ENCODE measurements around the gene SF3A2.
A peak's percentile ranks its signal among the peaks of the same experiment; 100 is the strongest.

SF3A2 gene

DNA sequence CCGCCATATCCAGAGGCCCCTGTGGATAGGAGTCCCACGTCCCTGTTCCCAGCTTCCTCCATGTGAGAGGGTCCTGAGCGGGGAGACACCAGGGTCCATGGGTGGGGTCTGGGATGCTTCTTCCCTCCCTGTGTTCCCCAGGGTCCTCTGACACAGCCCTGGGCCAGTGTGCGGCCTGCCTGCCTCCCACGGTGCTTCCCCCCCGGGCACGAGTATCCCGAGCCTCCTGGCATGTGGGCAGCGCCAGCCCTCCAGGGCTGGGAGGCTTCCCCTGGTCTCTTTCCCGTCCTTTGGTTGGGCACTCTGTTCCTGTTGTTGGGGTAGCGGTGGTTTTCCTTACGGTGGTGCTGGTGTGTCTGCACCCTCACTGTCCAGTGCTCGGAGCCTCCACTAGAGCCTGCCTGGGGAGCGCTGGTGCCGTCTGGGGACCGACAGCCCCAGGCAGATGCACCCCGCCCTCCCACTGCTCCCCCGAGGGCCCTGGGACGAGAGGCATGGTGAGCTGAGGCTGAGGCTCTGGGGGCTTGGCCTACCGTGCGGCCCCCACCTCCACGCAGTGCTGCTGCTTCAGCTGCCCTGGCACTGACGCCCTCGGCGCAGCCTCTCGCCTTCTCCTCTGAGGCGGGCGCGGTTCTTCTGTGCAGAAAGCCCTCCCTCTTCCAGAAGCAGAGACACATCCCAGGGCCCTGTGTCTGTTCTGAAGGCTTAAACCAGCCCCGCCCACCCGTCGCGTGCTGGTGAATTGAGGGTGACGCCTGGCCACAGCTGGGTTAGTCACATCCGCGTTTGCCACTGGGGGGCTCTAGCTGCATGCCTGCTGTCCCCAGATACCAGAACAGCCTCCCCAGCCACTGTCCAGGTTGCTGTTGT is 28.4 kb upstream of the SF3A2 start:
- DNase-seq = peak; percentile 94

DNA sequence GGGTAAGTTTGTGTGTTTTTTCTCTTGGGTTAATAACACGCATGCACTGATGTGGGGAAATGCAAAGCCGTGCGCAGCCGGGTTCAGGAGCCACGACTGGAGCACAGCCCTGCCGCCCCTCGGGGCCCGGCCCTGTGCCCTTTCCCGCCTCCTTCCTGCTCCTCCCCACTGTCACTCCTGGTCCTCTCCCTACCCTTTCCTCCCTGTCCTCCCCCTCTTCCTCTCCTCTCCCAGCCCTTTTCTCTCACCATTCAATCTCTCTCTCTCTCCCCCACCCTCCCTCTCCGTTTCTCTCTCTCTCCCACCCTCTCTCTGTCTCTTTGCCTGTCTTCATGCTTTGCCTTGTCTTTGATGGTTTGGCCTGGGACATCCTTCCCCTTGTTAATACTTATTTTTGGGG is 27.6 kb upstream of the SF3A2 start:
- DNase-seq = no peak

DNA sequence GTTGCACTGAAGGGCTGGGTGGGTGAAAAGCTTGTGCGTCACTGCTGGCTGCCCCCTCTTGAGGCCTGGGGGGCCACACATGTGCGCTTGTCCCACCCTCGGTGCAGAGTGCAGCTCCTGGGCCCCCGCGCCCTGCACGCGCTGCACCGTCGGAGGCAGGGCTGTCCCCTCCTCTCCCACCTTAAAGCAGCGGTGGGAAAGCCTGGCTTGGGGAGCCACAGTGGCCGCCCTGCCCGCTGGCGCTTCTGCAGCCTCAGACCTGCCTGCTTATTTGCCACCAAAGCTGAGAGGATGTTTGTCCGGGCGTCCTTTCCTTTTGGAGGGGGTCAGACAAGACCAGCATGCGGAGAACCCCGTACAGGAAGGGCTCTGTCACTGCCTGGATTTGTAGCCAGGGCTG is 27.2 kb upstream of the SF3A2 start:
- no peak for DNase-seq

DNA sequence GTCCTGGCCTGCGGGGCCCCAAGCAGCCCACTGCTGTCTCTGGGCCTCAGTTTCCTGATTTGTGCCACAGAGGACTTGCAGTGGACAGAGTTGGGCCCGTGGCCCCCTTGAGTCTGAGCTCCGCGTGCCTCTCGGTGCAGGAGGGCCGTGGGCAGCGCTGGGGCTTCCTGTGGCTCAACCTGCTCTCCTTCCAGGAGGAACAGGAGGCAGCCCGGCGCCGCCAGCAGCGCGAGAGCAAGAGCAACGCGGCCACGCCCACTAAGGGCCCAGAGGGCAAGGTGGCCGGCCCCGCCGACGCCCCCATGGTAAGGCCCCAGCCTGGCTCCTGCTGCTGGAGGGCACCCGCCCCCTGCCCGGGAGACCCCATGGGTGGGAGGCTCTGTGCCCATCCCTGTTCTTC is 26.4 kb upstream of the SF3A2 start:
- no peak for DNase-seq

DNA sequence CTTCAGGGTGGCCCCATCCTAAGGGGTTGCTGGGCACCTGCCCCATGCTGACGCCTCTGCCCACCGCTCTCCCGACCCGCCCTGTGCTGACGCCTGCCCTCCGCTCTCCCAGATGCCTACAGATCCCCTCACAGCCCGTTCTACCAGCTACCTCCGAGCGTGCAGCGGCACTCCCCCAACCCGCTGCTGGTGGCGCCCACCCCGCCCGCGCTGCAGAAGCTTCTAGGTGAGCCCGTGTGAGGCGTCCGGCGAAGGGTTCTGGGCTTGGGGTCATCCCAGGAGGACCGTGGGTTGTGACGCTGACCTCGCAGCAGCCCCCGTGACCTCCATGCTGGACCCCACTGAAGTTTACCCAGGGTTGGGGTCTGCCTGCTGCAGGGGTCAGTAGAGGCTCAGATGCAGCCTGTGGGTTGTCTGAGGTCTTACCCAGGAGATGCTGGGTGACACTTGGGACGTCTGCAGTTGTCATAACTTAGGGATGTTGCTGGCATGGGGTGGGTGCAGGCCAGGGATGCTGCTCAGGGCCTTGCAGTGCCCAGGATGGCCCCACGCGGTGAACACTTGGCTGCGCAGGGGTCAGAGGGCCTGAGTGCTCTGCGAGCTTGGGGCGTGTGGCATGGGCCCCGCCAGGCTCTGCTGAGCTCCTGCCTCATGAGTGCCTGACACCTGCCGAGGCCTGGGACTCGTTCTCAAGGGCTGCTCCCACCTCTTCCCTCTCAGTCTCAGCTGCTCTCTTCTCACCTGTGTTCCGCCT is 25.5 kb upstream of the SF3A2 start:
- no peak for DNase-seq

DNA sequence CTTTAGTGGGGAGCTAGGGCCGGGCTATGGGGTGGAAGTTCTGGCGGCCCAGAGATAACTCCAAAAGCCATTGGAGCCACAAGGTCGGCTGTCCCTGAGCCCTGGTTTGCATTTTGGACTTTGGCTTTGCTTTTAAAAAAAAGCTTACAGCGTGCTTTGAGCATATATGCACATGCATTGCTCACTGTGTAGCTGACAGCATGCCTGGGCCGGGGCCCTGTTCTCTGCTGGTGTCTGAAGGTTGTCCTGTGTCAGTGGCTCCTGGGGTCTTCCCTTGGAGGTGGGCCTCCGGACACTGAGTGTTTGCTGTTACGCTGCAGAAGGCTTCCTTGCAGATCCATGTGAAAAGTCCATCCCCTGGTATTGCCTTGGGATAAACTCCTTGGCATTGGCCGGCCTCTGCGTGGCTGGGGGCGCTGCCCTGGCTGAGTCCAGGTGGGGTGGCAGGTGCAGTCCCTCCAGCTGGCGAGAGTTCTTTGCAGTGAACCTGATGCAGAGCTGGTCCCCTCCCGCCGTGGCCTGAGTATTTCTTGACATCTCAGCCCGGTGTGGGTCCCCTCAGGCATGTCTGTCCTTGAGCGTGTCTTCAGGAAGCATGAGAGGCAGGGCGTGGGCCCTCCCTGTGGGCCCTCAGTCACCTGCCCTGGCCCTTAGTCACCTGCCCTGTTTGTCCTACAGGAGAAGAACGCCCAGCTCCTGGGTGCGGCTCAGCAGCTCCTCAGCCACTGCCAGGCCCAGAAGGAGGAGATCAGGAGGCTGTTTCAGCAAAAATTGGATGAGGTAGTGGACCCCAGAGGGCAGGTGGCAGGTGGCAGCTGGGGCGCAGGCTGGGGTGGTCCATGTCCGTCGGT is 23.5 kb upstream of the SF3A2 start:
- DNase-seq = no peak

DNA sequence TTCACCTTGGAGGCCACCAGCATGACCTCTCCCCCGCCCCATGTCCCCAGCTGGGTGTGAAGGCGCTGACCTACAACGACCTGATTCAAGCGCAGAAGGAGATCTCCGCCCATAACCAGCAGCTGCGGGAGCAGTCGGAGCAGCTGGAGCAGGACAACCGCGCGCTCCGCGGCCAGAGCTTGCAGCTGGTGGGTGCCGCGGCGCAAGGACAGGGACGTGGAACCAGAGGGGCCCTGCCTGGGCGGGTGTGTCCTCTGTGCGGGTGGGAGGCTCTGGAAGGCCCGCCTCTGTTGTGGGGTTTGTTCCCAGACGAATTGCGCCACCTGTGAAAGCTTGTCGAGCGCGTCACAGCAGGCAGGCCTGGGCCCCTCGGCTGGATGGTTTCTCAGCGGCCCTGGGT is 22.8 kb upstream of the SF3A2 start:
- no peak for DNase-seq

DNA sequence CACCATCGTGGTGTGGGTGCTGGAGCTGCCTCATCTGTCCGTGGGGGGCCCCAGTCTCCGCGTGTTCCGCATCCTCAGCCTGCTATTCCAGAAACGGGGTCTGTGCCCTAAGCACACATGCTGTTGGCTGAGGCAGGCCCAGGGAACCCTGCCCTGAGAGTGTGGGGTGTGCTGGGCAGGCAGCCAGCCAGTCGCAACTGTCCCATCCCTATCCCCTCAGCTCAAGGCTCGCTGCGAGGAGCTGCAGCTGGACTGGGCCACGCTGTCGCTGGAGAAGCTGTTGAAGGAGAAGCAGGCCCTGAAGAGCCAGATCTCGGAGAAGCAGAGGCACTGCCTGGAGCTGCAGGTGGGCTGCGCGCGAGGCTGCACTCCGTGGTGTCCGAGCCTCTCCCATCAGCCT is 22.4 kb upstream of the SF3A2 start:
- DNase-seq = no peak

DNA sequence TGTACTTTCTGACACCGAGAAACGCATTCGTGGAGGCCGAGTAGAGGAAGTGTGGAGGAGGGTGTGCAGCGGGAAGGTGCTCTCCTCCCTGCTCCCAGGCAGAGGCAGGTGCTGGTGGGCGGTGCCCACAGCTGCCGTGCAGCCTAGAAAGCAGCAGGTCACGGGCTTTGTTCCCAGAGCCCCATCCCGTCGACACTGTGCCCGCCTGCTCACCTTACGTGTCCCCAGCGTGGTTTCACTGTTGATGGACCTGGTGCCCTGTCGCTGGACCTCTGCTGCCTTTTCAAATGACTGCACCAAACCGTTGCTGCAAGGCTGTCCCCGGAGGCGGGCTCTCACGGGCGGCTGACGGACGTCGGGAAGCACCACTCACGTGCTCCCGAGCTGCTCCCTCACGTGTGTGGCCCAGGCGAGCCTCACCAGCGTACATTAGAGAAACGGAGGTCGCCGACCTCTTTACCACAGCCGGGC is 21.3 kb upstream of the SF3A2 start:
- no peak for DNase-seq

DNA sequence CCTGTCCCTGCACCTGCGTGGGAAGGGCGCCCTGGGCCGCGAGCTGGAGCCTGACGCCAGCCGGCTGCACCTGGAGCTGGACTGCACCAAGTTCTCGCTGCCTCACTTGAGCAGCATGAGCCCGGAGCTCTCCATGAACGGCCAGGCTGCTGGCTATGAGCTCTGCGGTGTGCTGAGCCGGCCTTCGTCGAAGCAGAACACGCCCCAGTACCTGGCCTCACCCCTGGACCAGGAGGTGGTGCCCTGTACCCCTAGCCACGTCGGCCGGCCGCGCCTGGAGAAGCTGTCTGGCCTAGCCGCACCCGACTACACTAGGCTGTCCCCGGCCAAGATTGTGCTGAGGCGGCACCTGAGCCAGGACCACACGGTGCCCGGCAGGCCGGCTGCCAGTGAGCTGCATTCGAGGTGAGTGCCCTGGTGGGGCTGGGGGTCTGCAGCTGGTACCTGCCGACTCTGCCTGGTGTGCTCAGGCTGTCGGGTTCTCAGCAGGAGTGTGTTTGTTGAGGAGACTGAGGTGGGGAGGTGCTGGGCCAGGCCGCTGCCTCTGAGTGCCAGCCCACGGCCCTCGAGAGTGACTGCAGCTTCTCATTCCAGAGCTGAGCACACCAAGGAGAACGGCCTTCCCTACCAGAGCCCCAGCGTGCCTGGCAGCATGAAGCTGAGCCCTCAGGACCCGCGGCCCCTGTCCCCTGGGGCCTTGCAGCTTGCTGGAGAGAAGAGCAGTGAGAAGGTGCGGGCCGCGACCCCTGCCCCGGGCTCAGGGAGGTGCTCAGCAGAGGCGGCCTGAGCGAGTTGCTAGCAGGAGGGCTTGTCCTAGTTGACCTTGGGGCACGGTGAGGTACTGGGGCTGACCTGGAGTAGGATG is 20.0 kb upstream of the SF3A2 start:
- DNase-seq = no peak

DNA sequence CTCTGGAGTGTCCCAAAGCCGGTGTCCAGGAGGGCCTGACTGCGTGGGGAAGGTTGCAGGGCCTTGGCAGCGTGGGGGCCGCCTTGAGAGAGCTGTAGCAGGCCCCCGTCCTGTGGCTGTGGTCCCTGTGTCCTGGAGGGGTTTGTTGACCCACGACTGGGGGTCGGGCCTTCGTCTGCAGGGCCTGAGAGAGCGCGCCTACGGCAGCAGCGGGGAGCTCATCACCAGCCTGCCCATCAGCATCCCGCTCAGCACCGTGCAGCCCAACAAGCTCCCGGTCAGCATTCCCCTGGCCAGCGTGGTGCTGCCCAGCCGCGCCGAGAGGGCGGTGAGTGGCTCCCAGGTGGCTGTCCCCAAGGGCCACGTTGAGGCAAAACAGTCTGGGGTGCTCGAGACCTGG is 19.0 kb upstream of the SF3A2 start:
- DNase-seq = no peak

DNA sequence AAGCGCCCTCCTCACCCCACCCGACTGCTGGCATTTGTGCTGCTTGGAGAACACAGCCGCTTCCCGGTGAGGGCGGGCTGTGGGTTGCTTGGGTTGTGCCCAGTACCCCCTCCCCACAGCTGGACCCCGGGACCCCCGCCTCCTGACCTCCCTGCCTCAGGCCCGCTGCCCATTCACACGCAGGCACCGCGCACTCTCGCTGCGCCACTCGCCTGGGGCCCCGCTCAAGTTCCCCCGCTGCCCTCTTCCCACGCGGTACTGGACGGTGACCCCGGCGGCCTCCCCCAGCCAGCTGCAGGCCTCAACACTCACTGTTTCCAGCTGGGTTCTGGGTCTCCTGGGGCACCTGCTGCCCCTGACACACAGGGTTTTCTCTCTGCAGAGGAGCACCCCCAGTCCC is 16.9 kb upstream of the SF3A2 start:
- DNase-seq = no peak

DNA sequence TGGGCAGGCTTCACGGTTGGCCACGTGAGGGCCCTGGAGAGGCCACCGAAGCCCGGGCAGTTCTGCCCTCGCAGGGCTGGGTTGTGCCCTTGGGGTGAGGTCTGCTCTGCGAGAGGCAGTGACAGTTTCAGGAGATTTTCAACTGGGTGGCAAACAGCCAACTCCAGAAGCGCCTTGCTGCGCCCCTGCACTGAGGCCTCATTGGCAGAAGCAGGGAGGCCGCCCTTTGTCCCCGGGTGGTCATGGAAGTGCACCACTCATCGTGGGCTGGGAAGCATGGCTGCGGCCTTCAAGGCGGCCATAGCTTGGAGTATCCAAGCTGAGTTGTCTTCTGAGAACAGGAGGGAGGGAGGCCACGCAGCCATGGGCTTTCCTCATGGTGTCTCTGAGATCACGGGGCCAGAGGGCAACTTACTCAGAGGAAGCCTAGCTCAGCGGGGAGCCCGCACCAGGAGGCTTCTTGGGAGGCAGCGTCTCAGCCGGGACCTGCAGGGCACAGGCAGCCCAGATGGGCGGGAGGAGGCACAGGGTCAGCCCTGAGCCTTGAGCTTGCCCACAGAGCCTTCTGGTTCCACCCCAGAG is 15.3 kb upstream of the SF3A2 start:
- no peak for DNase-seq

DNA sequence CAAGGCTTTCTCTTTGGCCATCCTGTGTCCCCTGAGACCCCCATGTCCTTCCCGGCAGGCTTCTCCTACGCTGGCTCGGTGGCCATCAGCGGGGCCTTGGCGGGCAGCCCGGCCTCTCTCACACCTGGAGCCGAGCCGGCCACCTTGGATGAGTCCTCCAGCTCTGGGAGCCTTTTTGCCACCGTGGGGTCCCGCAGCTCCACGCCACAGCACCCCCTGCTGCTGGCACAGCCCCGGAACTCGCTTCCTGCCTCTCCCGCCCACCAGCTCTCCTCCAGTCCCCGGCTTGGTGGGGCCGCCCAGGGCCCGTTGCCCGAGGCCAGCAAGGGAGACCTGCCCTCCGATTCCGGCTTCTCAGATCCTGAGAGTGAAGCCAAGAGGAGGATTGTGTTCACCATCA is 14.7 kb upstream of the SF3A2 start:
- DNase-seq = no peak

DNA sequence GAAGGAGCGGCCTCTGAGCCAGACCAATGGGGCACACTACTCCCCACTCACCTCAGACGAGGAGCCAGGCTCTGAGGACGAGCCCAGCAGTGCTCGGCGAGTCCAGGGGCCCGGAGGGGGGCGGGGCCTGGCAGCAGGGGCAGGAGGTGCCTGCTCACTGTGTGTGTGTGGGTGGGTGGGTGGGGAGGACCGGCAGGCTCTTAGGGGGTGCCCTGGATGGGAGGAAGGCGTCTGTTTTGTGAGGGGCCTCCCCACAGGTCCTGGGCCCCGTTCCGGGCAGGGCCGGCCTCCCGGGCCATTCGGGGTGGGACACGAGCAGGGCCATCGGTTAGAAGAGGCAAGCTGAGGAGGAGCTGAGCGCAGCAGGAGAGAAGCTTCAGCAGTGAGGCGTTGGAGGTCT is 13.2 kb upstream of the SF3A2 start:
- DNase-seq = no peak

DNA sequence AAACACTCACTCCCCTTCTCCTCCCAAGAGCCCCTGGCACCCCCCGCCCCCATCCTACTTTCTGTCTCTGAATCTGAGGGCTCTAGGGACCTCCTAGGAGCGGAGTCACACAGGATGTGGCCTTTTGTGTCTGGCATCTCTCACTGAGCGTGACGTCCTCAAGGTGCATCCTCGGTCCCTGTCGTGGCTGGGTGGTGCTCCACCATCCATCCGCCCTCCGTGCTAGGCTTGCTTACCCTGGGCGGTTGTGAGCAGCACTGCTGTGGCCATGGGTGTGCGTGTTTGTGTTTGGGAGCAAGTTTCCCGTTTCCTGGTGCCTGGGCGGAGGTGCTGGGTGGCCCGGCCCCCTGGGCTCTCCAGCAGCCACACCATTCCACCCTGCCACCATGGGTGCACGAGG is 12.7 kb upstream of the SF3A2 start:
- no peak for DNase-seq

DNA sequence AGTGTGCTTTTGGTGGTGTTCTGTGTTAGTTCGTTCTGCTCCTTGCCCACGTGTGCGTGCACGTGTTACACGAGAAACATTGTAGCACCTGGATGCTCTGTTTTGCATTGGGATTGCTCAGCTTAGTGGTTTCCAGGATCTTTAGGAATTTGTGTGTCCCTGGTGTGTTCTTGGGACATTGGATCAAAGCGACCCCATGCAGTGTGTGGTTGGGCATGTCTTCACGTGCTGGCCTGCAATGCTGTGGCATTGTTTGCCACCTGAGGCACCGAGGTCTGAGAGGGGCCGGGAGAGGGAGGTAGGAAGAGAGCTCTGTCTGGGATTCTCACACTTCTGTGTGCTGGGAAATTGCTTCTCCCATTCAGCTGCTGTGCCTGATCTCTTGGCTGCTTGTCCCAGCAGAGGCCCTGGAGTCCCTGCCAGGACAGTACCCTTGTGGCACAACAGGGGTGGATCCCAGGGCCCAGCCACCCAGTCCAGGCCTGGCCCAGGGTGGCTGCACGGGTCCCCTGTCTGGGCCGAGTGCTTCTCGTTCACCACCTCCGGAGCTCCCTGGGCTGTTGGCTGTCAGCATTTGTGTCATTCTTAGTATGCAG is 11.8 kb upstream of the SF3A2 start:
- DNase-seq = no peak

DNA sequence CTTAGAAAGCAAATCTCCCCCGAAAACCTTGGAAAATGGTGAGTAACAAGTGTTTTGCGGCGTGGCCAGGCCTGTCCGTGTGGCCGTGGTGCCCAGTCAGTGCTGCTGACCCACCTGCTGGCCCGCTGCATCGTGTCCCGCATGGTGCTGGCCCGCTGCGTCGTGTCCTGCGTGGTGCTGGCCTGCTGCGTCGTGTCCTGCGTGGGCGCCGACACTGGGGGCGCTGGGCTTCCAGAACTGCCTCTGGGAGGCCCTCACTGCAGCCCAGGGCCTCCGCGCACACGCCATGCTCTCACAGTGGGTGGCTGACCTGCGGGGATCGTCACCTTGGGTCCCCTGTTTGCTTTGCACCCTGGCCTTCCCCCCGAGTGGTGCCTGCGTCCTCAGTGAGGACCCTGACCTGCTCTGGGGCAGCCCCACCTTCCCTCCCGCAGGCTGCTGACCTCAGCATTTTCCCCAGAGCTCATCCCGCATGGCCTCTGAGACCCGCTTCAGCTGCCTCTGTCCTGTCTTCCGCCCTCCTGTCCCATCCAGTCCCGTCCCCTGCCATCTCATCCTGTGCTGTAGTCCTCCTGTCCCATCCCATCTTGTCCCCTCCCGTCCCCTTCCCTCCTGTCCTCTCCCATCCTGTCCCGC is 11.1 kb upstream of the SF3A2 start:
- DNase-seq = no peak

DNA sequence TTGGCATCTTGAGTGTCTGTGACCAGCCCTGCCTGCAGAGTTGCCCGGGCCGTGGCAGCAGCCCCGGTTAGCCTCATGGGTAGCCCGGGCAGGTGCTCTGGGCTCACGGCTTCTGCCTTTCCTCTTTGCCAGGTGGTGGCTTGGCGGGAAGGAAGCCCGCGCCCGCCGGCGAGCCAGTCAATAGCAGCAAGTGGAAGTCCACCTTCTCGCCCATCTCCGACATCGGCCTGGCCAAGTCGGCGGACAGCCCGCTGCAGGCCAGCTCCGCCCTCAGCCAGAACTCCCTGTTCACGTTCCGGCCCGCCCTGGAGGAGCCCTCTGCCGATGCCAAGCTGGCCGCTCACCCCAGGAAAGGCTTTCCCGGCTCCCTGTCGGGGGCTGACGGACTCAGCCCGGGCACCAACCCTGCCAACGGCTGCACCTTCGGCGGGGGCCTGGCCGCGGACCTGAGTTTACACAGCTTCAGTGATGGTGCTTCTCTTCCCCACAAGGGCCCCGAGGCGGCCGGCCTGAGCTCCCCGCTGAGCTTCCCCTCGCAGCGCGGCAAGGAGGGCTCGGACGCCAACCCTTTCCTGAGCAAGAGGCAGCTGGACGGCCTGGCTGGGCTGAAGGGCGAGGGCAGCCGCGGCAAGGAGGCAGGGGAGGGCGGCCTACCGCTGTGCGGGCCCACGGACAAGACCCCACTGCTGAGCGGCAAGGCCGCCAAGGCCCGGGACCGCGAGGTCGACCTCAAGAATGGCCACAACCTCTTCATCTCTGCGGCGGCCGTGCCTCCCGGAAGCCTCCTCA is 10.4 kb upstream of the SF3A2 start:
- DNase-seq = no peak

DNA sequence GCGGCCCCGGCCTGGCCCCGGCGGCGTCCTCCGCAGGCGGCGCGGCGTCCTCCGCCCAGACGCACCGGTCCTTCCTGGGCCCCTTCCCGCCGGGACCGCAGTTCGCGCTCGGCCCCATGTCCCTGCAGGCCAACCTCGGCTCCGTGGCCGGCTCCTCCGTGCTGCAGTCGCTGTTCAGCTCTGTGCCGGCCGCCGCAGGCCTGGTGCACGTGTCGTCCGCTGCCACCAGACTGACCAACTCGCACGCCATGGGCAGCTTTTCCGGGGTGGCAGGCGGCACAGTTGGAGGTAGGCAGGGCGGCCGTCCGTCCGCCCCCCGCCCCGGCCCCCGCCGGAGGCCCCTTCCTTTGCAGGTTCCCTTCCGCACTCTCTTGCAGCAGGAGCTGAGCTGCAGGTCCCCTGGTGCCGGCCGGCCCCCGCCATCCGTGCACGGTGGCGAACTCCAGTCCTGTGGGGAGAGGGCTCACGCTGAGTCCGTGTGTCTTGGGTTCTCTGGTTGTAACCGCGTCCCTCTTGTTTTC is 9.7 kb upstream of the SF3A2 start:
- DNase-seq = no peak

Data from hematopoietic multipotent progenitor cell treated with erythropoietin and hydrocortisone succinate and interleukin-3 and kit ligand, for 6 days (in vitro differentiated cells).